ENCODE measurements around the gene WIPI1.

The WIPI1 gene

GRCh38 chr17:68391561-68392268 is 65.6 kb downstream of the WIPI1 start:
- Histone ChIP-seq H3K27ac (replicated peaks) (no peak overlapping the region), H3K4me3 (replicated peaks; ENCODE audit: insufficient read depth, low read length) (no peak overlapping the region), H3K27me3 (ENCODE audit: insufficient read depth, poor library complexity, severe bottlenecking) (no peaks in the 10 kb centered on the region)
- TF ChIP-seq REST (IDR thresholded peaks at IDR 0.05; ENCODE audit: insufficient replicate concordance, low read depth), result no peak
- TF ChIP-seq SPI1 (IDR thresholded peaks at IDR 0.05; ENCODE audit: borderline replicate concordance, low read depth), result no peak
- TF ChIP-seq POLR2AphosphoS5 (IDR thresholded peaks at IDR 0.05; ENCODE audit: low read depth), result no peak
- TF ChIP-seq GABPA (IDR thresholded peaks at IDR 0.05; ENCODE audit: low read depth), result no peak
- TF ChIP-seq CTCF (IDR thresholded peaks at IDR 0.05; ENCODE audit: insufficient read depth, low read length), result no peak
- DNase-seq (ENCODE audit: low read depth in 1 of 2, low spot score in 1 of 2), result no peak

GRCh38 chr17:68390888-68391545 is 66.3 kb downstream of the WIPI1 start:
- H3K27ac ChIP-seq (replicated peaks), result no peak overlapping the region
- no peak for DNase-seq (ENCODE audit: low read depth in 1 of 2, low spot score in 1 of 2)
- no peaks in the 10 kb centered on the region for H3K27me3 ChIP-seq (ENCODE audit: insufficient read depth, poor library complexity, severe bottlenecking)
- H3K4me3 ChIP-seq (replicated peaks; ENCODE audit: insufficient read depth, low read length), result no peak overlapping the region
- no peak for TF ChIP-seq REST (IDR thresholded peaks at IDR 0.05; ENCODE audit: insufficient replicate concordance, low read depth)
- no peak for TF ChIP-seq POLR2AphosphoS5 (IDR thresholded peaks at IDR 0.05; ENCODE audit: low read depth)
- no peak for TF ChIP-seq CTCF (IDR thresholded peaks at IDR 0.05; ENCODE audit: insufficient read depth, low read length)
- no peak for TF ChIP-seq GABPA (IDR thresholded peaks at IDR 0.05; ENCODE audit: low read depth)
- TF ChIP-seq SPI1 (IDR thresholded peaks at IDR 0.05; ENCODE audit: borderline replicate concordance, low read depth), result no peak

GRCh38 chr17:68389041-68389440 is 68.3 kb downstream of the WIPI1 start:
- Histone ChIP-seq H3K27ac (replicated peaks) (no peak overlapping the region), H3K27me3 (ENCODE audit: insufficient read depth, poor library complexity, severe bottlenecking) (no peaks in the 10 kb centered on the region), H3K4me3 (replicated peaks; ENCODE audit: insufficient read depth, low read length) (no peak overlapping the region)
- no peak for DNase-seq (ENCODE audit: low read depth in 1 of 2, low spot score in 1 of 2)
- TF ChIP-seq REST (IDR thresholded peaks at IDR 0.05; ENCODE audit: insufficient replicate concordance, low read depth) (no peak), SPI1 (IDR thresholded peaks at IDR 0.05; ENCODE audit: borderline replicate concordance, low read depth) (no peak), POLR2AphosphoS5 (IDR thresholded peaks at IDR 0.05; ENCODE audit: low read depth) (no peak), GABPA (IDR thresholded peaks at IDR 0.05; ENCODE audit: low read depth) (no peak), CTCF (IDR thresholded peaks at IDR 0.05; ENCODE audit: insufficient read depth, low read length) (no peak)

All from HL-60 (cell line).